ENCODE measurements around the gene CCDC12. TPM values are rescaled to one million over a fixed set of nuclear protein-coding genes. Genes with fewer than 3 reads are reported as not detected.
A peak's percentile ranks its signal among the peaks of the same experiment; 100 is the strongest.

The CCDC12 gene
- total RNA-seq, 1 donor from 2014 or later = 69.1 TPM

GRCh38 chr3:46900356-46900755 lies 76.2 kb downstream of the CCDC12 start:
- Mint-ChIP-seq H3K4me3 (no peak overlapping the region), H3K9me3 (no peaks in the 10 kb centered on the region), H3K36me3 (ENCODE audit: low read depth) (no peaks in the 10 kb centered on the region), H3K27me3 (ENCODE audit: insufficient read depth) (peaks cover 22% of the 10 kb centered on the region), H3K27ac (no peak overlapping the region), H3K4me1 (ENCODE audit: low read depth) (peaks cover under 1% of the 10 kb centered on the region)
- intact Hi-C loops (cut with micrococcal nuclease) = no loop called here
- DNase-seq (ENCODE audit: low spot score) = no peak

- peaks cover 4% of the 10 kb centered on the region for H3K4me1 Mint-ChIP-seq (ENCODE audit: low read depth)
- H3K4me3 Mint-ChIP-seq = no peak overlapping the region
- no peak overlapping the region for H3K27ac Mint-ChIP-seq
- H3K27me3 Mint-ChIP-seq (ENCODE audit: insufficient read depth) = peaks cover 26% of the 10 kb centered on the region
- H3K36me3 Mint-ChIP-seq (ENCODE audit: low read depth) = no peaks in the 10 kb centered on the region
- intact Hi-C loops (cut with micrococcal nuclease) = no loop called here
- DNase-seq (ENCODE audit: low spot score) = no peak
- no peaks in the 10 kb centered on the region for H3K9me3 Mint-ChIP-seq
Observed at GRCh38 chr3:46900007-46900292, 76.6 kb downstream of the CCDC12 start.

- peaks cover 27% of the 10 kb centered on the region for H3K27me3 Mint-ChIP-seq (ENCODE audit: insufficient read depth)
- intact Hi-C loops (cut with micrococcal nuclease) = no loop called here
- no peak overlapping the region for H3K27ac Mint-ChIP-seq
- DNase-seq (ENCODE audit: low spot score) = no peak
- no peak overlapping the region for H3K4me3 Mint-ChIP-seq
- H3K9me3 Mint-ChIP-seq = no peaks in the 10 kb centered on the region
- no peaks in the 10 kb centered on the region for H3K36me3 Mint-ChIP-seq (ENCODE audit: low read depth)
- H3K4me1 Mint-ChIP-seq (ENCODE audit: low read depth) = peaks cover 4% of the 10 kb centered on the region
Observed at GRCh38 chr3:46899151-46900006, 77.2 kb downstream of the CCDC12 start.

- no peak for DNase-seq (ENCODE audit: low spot score)
- intact Hi-C loops (cut with micrococcal nuclease) = no loop called here
- Mint-ChIP-seq H3K4me3 (no peak overlapping the region), H3K4me1 (ENCODE audit: low read depth) (peaks cover 4% of the 10 kb centered on the region), H3K27ac (no peak overlapping the region), H3K27me3 (ENCODE audit: insufficient read depth) (peaks cover 34% of the 10 kb centered on the region), H3K9me3 (no peaks in the 10 kb centered on the region), H3K36me3 (ENCODE audit: low read depth) (no peaks in the 10 kb centered on the region)
Observed at GRCh38 chr3:46898321-46899150, 78.0 kb downstream of the CCDC12 start.

DNA sequence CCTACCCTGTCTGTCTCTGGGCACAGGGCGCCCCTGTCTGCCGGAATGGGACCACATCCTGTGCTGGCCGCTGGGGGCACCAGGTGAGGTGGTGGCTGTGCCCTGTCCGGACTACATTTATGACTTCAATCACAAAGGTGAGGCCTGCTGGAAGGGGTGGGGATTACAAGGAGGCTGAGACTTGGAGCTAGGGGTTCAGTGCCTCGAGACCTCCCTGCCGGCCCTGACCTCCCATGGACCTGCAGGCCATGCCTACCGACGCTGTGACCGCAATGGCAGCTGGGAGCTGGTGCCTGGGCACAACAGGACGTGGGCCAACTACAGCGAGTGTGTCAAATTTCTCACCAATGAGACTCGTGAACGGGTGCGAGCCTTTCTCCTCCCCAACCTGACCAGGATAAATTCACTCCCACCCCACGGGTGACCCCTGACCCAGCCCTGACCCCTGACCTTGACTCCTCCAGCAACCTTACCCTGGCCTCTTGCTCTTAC lies 78.7 kb downstream of the CCDC12 start:
- Mint-ChIP-seq H3K27me3 (ENCODE audit: insufficient read depth) (peaks cover 37% of the 10 kb centered on the region), H3K36me3 (ENCODE audit: low read depth) (no peaks in the 10 kb centered on the region), H3K9me3 (no peaks in the 10 kb centered on the region), H3K4me3 (no peak overlapping the region), H3K4me1 (ENCODE audit: low read depth) (peaks cover 4% of the 10 kb centered on the region), H3K27ac (no peak overlapping the region)
- DNase-seq (ENCODE audit: low spot score) = no peak
- intact Hi-C loops (cut with micrococcal nuclease) = no loop called here

GRCh38 chr3:46897031-46897430 lies 79.5 kb downstream of the CCDC12 start:
- Mint-ChIP-seq H3K27me3 (ENCODE audit: insufficient read depth) (peaks cover 46% of the 10 kb centered on the region), H3K36me3 (ENCODE audit: low read depth) (no peaks in the 10 kb centered on the region), H3K27ac (no peak overlapping the region), H3K9me3 (no peaks in the 10 kb centered on the region), H3K4me1 (ENCODE audit: low read depth) (peaks cover 4% of the 10 kb centered on the region), H3K4me3 (no peak overlapping the region)
- no peak for DNase-seq (ENCODE audit: low spot score)
- intact Hi-C loops (cut with micrococcal nuclease) = no loop called here

DNA sequence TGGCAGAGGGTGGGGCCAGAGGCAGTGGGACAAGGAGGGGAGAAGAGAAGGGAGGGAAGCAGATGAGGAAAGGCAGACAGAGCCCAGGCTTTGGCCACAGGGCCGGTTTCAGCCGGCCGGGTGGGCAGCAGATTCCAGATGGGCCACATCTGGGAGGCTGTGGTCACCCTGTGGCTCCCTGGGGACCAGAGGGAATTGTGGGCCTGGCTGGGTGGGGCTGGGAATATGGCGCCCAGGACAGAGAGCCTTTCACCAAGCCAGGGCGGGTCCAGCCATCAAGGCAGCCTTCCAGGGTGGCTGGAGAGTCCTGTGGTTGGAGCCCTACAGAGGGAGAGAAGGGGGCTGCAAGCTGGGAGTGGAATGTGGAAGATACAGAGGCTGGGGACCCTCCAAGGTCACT lies 80.2 kb downstream of the CCDC12 start:
- intact Hi-C loops (cut with micrococcal nuclease) = no loop called here
- no peaks in the 10 kb centered on the region for H3K36me3 Mint-ChIP-seq (ENCODE audit: low read depth)
- no peaks in the 10 kb centered on the region for H3K9me3 Mint-ChIP-seq
- no peak overlapping the region for H3K4me3 Mint-ChIP-seq
- no peak for DNase-seq (ENCODE audit: low spot score)
- peaks cover 4% of the 10 kb centered on the region for H3K4me1 Mint-ChIP-seq (ENCODE audit: low read depth)
- H3K27ac Mint-ChIP-seq = no peak overlapping the region
- H3K27me3 Mint-ChIP-seq (ENCODE audit: insufficient read depth) = peaks cover 51% of the 10 kb centered on the region

- H3K27ac Mint-ChIP-seq = no peak overlapping the region
- peaks cover 56% of the 10 kb centered on the region for H3K27me3 Mint-ChIP-seq (ENCODE audit: insufficient read depth)
- intact Hi-C loops (cut with micrococcal nuclease) = loop anchor here (1.0 kb wide), 3 partner anchors 29 to 407 kb away; no protein-coding TSS in a partner anchor
- no peaks in the 10 kb centered on the region for H3K9me3 Mint-ChIP-seq
- no peaks in the 10 kb centered on the region for H3K36me3 Mint-ChIP-seq (ENCODE audit: low read depth)
- DNase-seq (ENCODE audit: low spot score) = no peak
- H3K4me3 Mint-ChIP-seq = no peak overlapping the region
- H3K4me1 Mint-ChIP-seq (ENCODE audit: low read depth) = peaks cover 4% of the 10 kb centered on the region
Observed at GRCh38 chr3:46895761-46896160, 80.8 kb downstream of the CCDC12 start.

GRCh38 chr3:46895204-46895660 lies 81.3 kb downstream of the CCDC12 start:
- Mint-ChIP-seq H3K36me3 (ENCODE audit: low read depth) (no peaks in the 10 kb centered on the region), H3K27ac (no peak overlapping the region), H3K9me3 (no peaks in the 10 kb centered on the region), H3K4me1 (ENCODE audit: low read depth) (peaks cover 4% of the 10 kb centered on the region), H3K4me3 (no peak overlapping the region), H3K27me3 (ENCODE audit: insufficient read depth) (peaks cover 55% of the 10 kb centered on the region)
- intact Hi-C loops (cut with micrococcal nuclease) = loop anchor here (1.0 kb wide), 3 partner anchors 29 to 407 kb away; no protein-coding TSS in a partner anchor
- peak; percentile 61 for DNase-seq (ENCODE audit: low spot score)

GRCh38 chr3:46894256-46894655 lies 82.3 kb downstream of the CCDC12 start:
- Mint-ChIP-seq H3K27me3 (ENCODE audit: insufficient read depth) (peaks cover 54% of the 10 kb centered on the region), H3K36me3 (ENCODE audit: low read depth) (no peaks in the 10 kb centered on the region), H3K27ac (no peak overlapping the region), H3K4me1 (ENCODE audit: low read depth) (peaks cover 4% of the 10 kb centered on the region), H3K9me3 (no peaks in the 10 kb centered on the region), H3K4me3 (no peak overlapping the region)
- intact Hi-C loops (cut with micrococcal nuclease) = no loop called here
- no peak for DNase-seq (ENCODE audit: low spot score)

- no peaks in the 10 kb centered on the region for H3K9me3 Mint-ChIP-seq
- no peak overlapping the region for H3K27ac Mint-ChIP-seq
- H3K4me3 Mint-ChIP-seq = no peak overlapping the region
- intact Hi-C loops (cut with micrococcal nuclease) = no loop called here
- H3K36me3 Mint-ChIP-seq (ENCODE audit: low read depth) = no peaks in the 10 kb centered on the region
- no peak for DNase-seq (ENCODE audit: low spot score)
- H3K4me1 Mint-ChIP-seq (ENCODE audit: low read depth) = peaks cover 4% of the 10 kb centered on the region
- H3K27me3 Mint-ChIP-seq (ENCODE audit: insufficient read depth) = peaks cover 51% of the 10 kb centered on the region
Observed at GRCh38 chr3:46893763-46894162, 82.8 kb downstream of the CCDC12 start.

DNA sequence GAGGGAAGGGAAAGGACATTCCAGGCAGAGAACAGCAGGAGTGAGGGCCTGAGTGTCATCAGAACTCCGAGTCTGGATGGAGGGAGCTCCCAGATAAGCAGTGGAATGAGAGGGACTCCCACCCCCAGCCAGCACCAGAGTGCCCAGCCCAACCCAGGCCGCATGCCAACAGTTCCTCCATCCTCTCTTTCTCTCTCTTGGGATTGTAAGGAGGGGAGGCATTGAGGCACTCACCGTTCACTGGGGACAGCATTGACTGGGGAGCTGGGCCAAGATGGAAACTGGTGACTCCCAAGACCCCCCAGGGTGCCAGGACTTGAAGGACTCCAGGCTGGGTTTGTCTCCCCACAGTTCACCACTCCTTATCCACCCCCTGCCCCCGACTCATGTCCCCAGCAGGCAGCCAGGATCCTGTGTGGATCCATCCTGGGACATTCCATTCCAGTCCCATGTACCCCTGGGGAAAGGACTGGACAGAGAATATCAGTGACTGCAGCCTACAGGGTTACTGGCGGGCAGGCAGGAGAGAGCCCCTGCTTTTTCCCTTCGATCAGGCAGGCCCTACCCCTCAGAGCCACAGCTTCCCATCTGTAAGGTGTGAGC lies 83.3 kb downstream of the CCDC12 start:
- Mint-ChIP-seq H3K4me1 (ENCODE audit: low read depth) (peaks cover 4% of the 10 kb centered on the region), H3K27ac (no peak overlapping the region), H3K36me3 (ENCODE audit: low read depth) (no peaks in the 10 kb centered on the region), H3K27me3 (ENCODE audit: insufficient read depth) (peaks cover 53% of the 10 kb centered on the region), H3K9me3 (no peaks in the 10 kb centered on the region), H3K4me3 (no peak overlapping the region)
- no peak for DNase-seq (ENCODE audit: low spot score)
- intact Hi-C loops (cut with micrococcal nuclease) = no loop called here
